ENCODE results near the gene ASPN. TPM values are rescaled to one million over a fixed set of nuclear protein-coding genes. Genes with fewer than 3 reads are reported as not detected.

Gene ASPN
- total RNA-seq, 2 experiments from 2014 or later = not detected

- no peaks in the 10 kb centered on the region for H3K27me3 Mint-ChIP-seq
- H3K4me3 Mint-ChIP-seq = no peak overlapping the region
- peaks cover 5% of the 10 kb centered on the region for H3K4me1 Mint-ChIP-seq (ENCODE audit: low read depth)
- no peak for ATAC-seq
- ChIA-PET POLR2A (interaction anchor here (0.7 kb wide), 1 partner anchor 41 kb away, joined by 3 read pairs; no protein-coding TSS in a partner anchor), CTCF (interaction anchor here (1.0 to 1.2 kb wide), 2 partner anchors 11 to 311 kb away, joined by 3 read pairs; no protein-coding TSS in a partner anchor)
- intact Hi-C loops (cut with micrococcal nuclease) = no loop called here
- no peaks in the 10 kb centered on the region for H3K36me3 Mint-ChIP-seq (ENCODE audit: low read depth)
- H3K9me3 Mint-ChIP-seq = no peaks in the 10 kb centered on the region
- no peak for DNase-seq
- TF ChIP-seq CTCF (IDR thresholded peaks at IDR 0.05) = no peak
- no peak overlapping the region for H3K27ac Mint-ChIP-seq
Measured at GRCh38 chr9:92480291-92480771, 2.0 kb downstream of the ASPN start.

GRCh38 chr9:92479346-92479745 lies 3.0 kb downstream of the ASPN start:
- H3K4me1 Mint-ChIP-seq (ENCODE audit: low read depth) = peaks cover 5% of the 10 kb centered on the region
- H3K27me3 Mint-ChIP-seq = no peaks in the 10 kb centered on the region

GRCh38 chr9:92478783-92479182 lies 3.5 kb downstream of the ASPN start:
- DNase-seq (no peak), ATAC-seq (no peak)
- H3K27ac Mint-ChIP-seq = no peak overlapping the region
- peaks cover 5% of the 10 kb centered on the region for H3K4me1 Mint-ChIP-seq (ENCODE audit: low read depth)
- H3K9me3 Mint-ChIP-seq = no peaks in the 10 kb centered on the region
- ChIA-PET POLR2A (no interaction called here), CTCF (no interaction called here)
- no peak for TF ChIP-seq CTCF (IDR thresholded peaks at IDR 0.05)
- H3K27me3 Mint-ChIP-seq = no peaks in the 10 kb centered on the region
- H3K4me3 Mint-ChIP-seq = no peak overlapping the region
- no peaks in the 10 kb centered on the region for H3K36me3 Mint-ChIP-seq (ENCODE audit: low read depth)
- intact Hi-C loops (cut with micrococcal nuclease) = no loop called here

More at GRCh38 chr9:92479346-92479745, 3.0 kb downstream of the ASPN start:
- ATAC-seq = no peak
- Mint-ChIP-seq H3K36me3 (ENCODE audit: low read depth) (no peaks in the 10 kb centered on the region), H3K27ac (no peak overlapping the region), H3K9me3 (no peaks in the 10 kb centered on the region), H3K4me3 (no peak overlapping the region)
- TF ChIP-seq CTCF (IDR thresholded peaks at IDR 0.05) = no peak
- CTCF ChIA-PET = no interaction called here
- DNase-seq = no peak
- POLR2A ChIA-PET = interaction anchor here (0.6 kb wide), 1 partner anchor 482 kb away, joined by 3 read pairs; no protein-coding TSS in a partner anchor
- intact Hi-C loops (cut with micrococcal nuclease) = no loop called here

GRCh38 chr9:92476962-92477361 lies 5.3 kb downstream of the ASPN start:
- Mint-ChIP-seq H3K4me3 (no peak overlapping the region), H3K36me3 (ENCODE audit: low read depth) (no peaks in the 10 kb centered on the region), H3K4me1 (ENCODE audit: low read depth) (peaks cover 5% of the 10 kb centered on the region), H3K27ac (no peak overlapping the region), H3K9me3 (no peaks in the 10 kb centered on the region), H3K27me3 (no peaks in the 10 kb centered on the region)
- ATAC-seq (no peak), DNase-seq (no peak)
- CTCF ChIA-PET = interaction anchor here (0.6 to 1.5 kb wide), 2 partner anchors 337 to 824 kb away, joined by 3 to 4 read pairs; no protein-coding TSS in a partner anchor
- POLR2A ChIA-PET = no interaction called here
- intact Hi-C loops (cut with micrococcal nuclease) = no loop called here
- no peak for TF ChIP-seq CTCF (IDR thresholded peaks at IDR 0.05)

- DNase-seq = no peak
Measured at GRCh38 chr9:92474587-92474986, 7.7 kb downstream of the ASPN start.

More at GRCh38 chr9:92474587-92474986, 7.7 kb downstream of the ASPN start:
- ChIA-PET POLR2A (no interaction called here), CTCF (no interaction called here)
- no peak overlapping the region for H3K4me3 Mint-ChIP-seq
- intact Hi-C loops (cut with micrococcal nuclease) = no loop called here
- ATAC-seq = no peak
- no peaks in the 10 kb centered on the region for H3K9me3 Mint-ChIP-seq
- TF ChIP-seq CTCF (IDR thresholded peaks at IDR 0.05) = no peak
- no peaks in the 10 kb centered on the region for H3K4me1 Mint-ChIP-seq (ENCODE audit: low read depth)
- no peak overlapping the region for H3K27ac Mint-ChIP-seq
- no peaks in the 10 kb centered on the region for H3K27me3 Mint-ChIP-seq
- no peaks in the 10 kb centered on the region for H3K36me3 Mint-ChIP-seq (ENCODE audit: low read depth)

Measured in activated CD8-positive, alpha-beta T cell treated with anti-CD3 and anti-CD28 coated beads for 36 hours (primary cell).